NCI-H187 (cell line): ENCODE measurements around the gene PKD1.

Source experiments
- DNase-seq, 2 experiments: peaks; one replicate each; lab custom pipeline; 2025; lab: John Stamatoyannopoulos, UW

Gene PKD1

GRCh38 chr16:2135770-2136490 lies at the start of gene PKD1:
Gene PKD1, minus strand, starts transcription at chr16:2135898. Its CDS starts 209 bp downstream, at chr16:2135689.
- DNase-seq, result peak; percentile 82 to 87

GRCh38 chr16:2184962-2185361 lies 49.3 kb upstream of the PKD1 start:
- no peak for DNase-seq

GRCh38 chr16:2184346-2184745 lies 48.6 kb upstream of the PKD1 start:
- DNase-seq, result no peak

GRCh38 chr16:2183671-2184070 lies 48.0 kb upstream of the PKD1 start:
- DNase-seq, result no peak

- no peak for DNase-seq
These were observed 46.3 kb upstream of the PKD1 start for GRCh38 chr16:2181952-2182351.

GRCh38 chr16:2180962-2181923 lies 45.5 kb upstream of the PKD1 start:
- no peak for DNase-seq

- no peak for DNase-seq
These were observed 44.8 kb upstream of the PKD1 start for GRCh38 chr16:2180461-2180860.

GRCh38 chr16:2179576-2179975 lies 43.9 kb upstream of the PKD1 start:
- DNase-seq, result no peak

GRCh38 chr16:2179107-2179501 lies 43.4 kb upstream of the PKD1 start:
- DNase-seq, result no peak

- DNase-seq, result no peak
These were observed 42.8 kb upstream of the PKD1 start for GRCh38 chr16:2178321-2179106.

- no peak for DNase-seq
These were observed 41.9 kb upstream of the PKD1 start for GRCh38 chr16:2177561-2177960.

- no peak for DNase-seq
These were observed 41.4 kb upstream of the PKD1 start for GRCh38 chr16:2177101-2177500.

- no peak for DNase-seq
These were observed 40.3 kb upstream of the PKD1 start for GRCh38 chr16:2176047-2176446.

- no peak for DNase-seq
These were observed 39.8 kb upstream of the PKD1 start for GRCh38 chr16:2175454-2175853.

GRCh38 chr16:2174396-2175131 lies 38.9 kb upstream of the PKD1 start:
- no peak for DNase-seq

GRCh38 chr16:2173916-2174315 lies 38.2 kb upstream of the PKD1 start:
- no peak for DNase-seq

- no peak for DNase-seq
These were observed 37.7 kb upstream of the PKD1 start for GRCh38 chr16:2173366-2173765.

GRCh38 chr16:2172688-2173335 lies 37.1 kb upstream of the PKD1 start:
- DNase-seq, result no peak

- no peak for DNase-seq
These were observed 36.0 kb upstream of the PKD1 start for GRCh38 chr16:2171601-2172178.

GRCh38 chr16:2170587-2171435 lies 35.1 kb upstream of the PKD1 start:
- no peak for DNase-seq
